ENCODE measurements around the gene CTNNB1.

Gene CTNNB1

GRCh38 chr3:41220906-41221677, 21.8 kb downstream of the CTNNB1 start:
- H3K27me3 ChIP-seq (ENCODE audit: insufficient read depth, low read length, poor library complexity): no peaks in the 10 kb centered on the region
- H4K20me1 ChIP-seq (ENCODE audit: insufficient read depth, low read length): peaks cover 82% of the 10 kb centered on the region

GRCh38 chr3:41222012-41222411, 22.7 kb downstream of the CTNNB1 start:
- Histone ChIP-seq H3K36me3 (ENCODE audit: insufficient read depth, low read length) (peaks cover 37% of the 10 kb centered on the region), H3K4me1 (ENCODE audit: insufficient read depth, low read length) (no peaks in the 10 kb centered on the region)
- no peak for ATAC-seq (ENCODE audit: insufficient read depth, low read depth)

More at GRCh38 chr3:41220906-41221677, 21.8 kb downstream of the CTNNB1 start:
- Histone ChIP-seq H3K9me3 (ENCODE audit: insufficient read depth, low read length, severe bottlenecking) (no peaks in the 10 kb centered on the region), H3K4me2 (ENCODE audit: insufficient read depth, low read length) (no peak overlapping the region), H3K79me2 (ENCODE audit: insufficient read depth, low read length) (peaks cover 97% of the 10 kb centered on the region), H3K9ac (ENCODE audit: low read depth, low read length) (no peak overlapping the region), H3K4me3 (ENCODE audit: low read depth in 1 of 2, low read length in 2 of 2) (no peak overlapping the region), H3K4me1 (ENCODE audit: insufficient read depth, low read length) (no peaks in the 10 kb centered on the region), H3K36me3 (ENCODE audit: insufficient read depth, low read length) (peaks cover 28% of the 10 kb centered on the region), H3K27ac (ENCODE audit: low read length) (no peak overlapping the region), H2AFZ (ENCODE audit: low read depth, low read length) (no peak overlapping the region)
- DNase-seq (no peak), ATAC-seq (ENCODE audit: insufficient read depth, low read depth) (peak; percentile 45; the same call in 1 of the 3 replicates)
- TF ChIP-seq EZH2 (IDR thresholded peaks at IDR 0.05; ENCODE audit: borderline replicate concordance, low read depth, low read length, severe bottlenecking) (no peak), CTCF (IDR thresholded peaks at IDR 0.05; ENCODE audit: borderline replicate concordance, extremely low read depth, low read length, poor library complexity, severe bottlenecking) (no peak)

GRCh38 chr3:41222501-41222900, 23.2 kb downstream of the CTNNB1 start:
- Histone ChIP-seq H3K9ac (ENCODE audit: low read depth, low read length) (no peak overlapping the region), H3K4me1 (ENCODE audit: insufficient read depth, low read length) (no peaks in the 10 kb centered on the region), H3K27ac (ENCODE audit: low read length) (no peak overlapping the region), H3K27me3 (ENCODE audit: insufficient read depth, low read length, poor library complexity) (no peaks in the 10 kb centered on the region), H3K4me3 (ENCODE audit: low read depth in 1 of 2, low read length in 2 of 2) (no peak overlapping the region), H3K36me3 (ENCODE audit: insufficient read depth, low read length) (peaks cover 42% of the 10 kb centered on the region), H3K9me3 (ENCODE audit: insufficient read depth, low read length, severe bottlenecking) (no peaks in the 10 kb centered on the region), H3K79me2 (ENCODE audit: insufficient read depth, low read length) (peaks cover 95% of the 10 kb centered on the region), H4K20me1 (ENCODE audit: insufficient read depth, low read length) (peaks cover 68% of the 10 kb centered on the region), H3K4me2 (ENCODE audit: insufficient read depth, low read length) (no peak overlapping the region), H2AFZ (ENCODE audit: low read depth, low read length) (no peak overlapping the region)
- no peak for DNase-seq
- no peak for TF ChIP-seq CTCF (IDR thresholded peaks at IDR 0.05; ENCODE audit: borderline replicate concordance, extremely low read depth, low read length, poor library complexity, severe bottlenecking)
- TF ChIP-seq EZH2 (IDR thresholded peaks at IDR 0.05; ENCODE audit: borderline replicate concordance, low read depth, low read length, severe bottlenecking): no peak
- no peak for ATAC-seq (ENCODE audit: insufficient read depth, low read depth)

More at GRCh38 chr3:41222012-41222411, 22.7 kb downstream of the CTNNB1 start:
- no peak overlapping the region for H3K4me3 ChIP-seq (ENCODE audit: low read depth in 1 of 2, low read length in 2 of 2)
- no peak overlapping the region for H2AFZ ChIP-seq (ENCODE audit: low read depth, low read length)
- peaks cover 73% of the 10 kb centered on the region for H4K20me1 ChIP-seq (ENCODE audit: insufficient read depth, low read length)
- no peak overlapping the region for H3K27ac ChIP-seq (ENCODE audit: low read length)
- H3K9ac ChIP-seq (ENCODE audit: low read depth, low read length): no peak overlapping the region
- H3K27me3 ChIP-seq (ENCODE audit: insufficient read depth, low read length, poor library complexity): no peaks in the 10 kb centered on the region
- no peaks in the 10 kb centered on the region for H3K9me3 ChIP-seq (ENCODE audit: insufficient read depth, low read length, severe bottlenecking)
- no peak for DNase-seq
- TF ChIP-seq EZH2 (IDR thresholded peaks at IDR 0.05; ENCODE audit: borderline replicate concordance, low read depth, low read length, severe bottlenecking) (no peak), CTCF (IDR thresholded peaks at IDR 0.05; ENCODE audit: borderline replicate concordance, extremely low read depth, low read length, poor library complexity, severe bottlenecking) (no peak)
- no peak overlapping the region for H3K4me2 ChIP-seq (ENCODE audit: insufficient read depth, low read length)
- H3K79me2 ChIP-seq (ENCODE audit: insufficient read depth, low read length): peaks cover 96% of the 10 kb centered on the region

All from DND-41 (cell line).